OCI-LY7 (cell line): Measurements from ENCODE around the gene KIF6.

Experiments
- CTCF ChIP-seq: fragments of 200-600 bp; sonication (generic); conservative IDR thresholded peaks from 2 replicates; pipeline ENCODE4 v1.5.1; 2014; ENCODE audit warnings: mild to moderate bottlenecking, antibody characterized with exemption, low read length, moderate library complexity, mixed read lengths
- EZH2phosphoT487 ChIP-seq: fragments of 200-600 bp; sonication (generic); IDR thresholded peaks from 2 replicates; pipeline ENCODE4 v1.6.1; 2018; ENCODE audit warnings: low read depth, borderline replicate concordance, mild to moderate bottlenecking, mixed run types, antibody characterized with exemption, low read length, moderate library complexity, mixed read lengths

- TF ChIP-seq CTCF (no peak), EZH2phosphoT487 (no peak)
Measured at GRCh38 chr6:39515471-39515870, 209.7 kb downstream of the KIF6 start.
